ENCODE data around the gene LRRC56. TPM values are rescaled to one million over a fixed set of nuclear protein-coding genes. Genes with fewer than 3 reads are reported as not detected.

Gene LRRC56
- total and polyA plus RNA-seq, 2 of the 13 experiments (the other 11 are each of a cell fraction or from before 2014, with no cell fraction given) = 0.11 to 0.29 TPM

GRCh38 chr11:573146-573759 is 35.9 kb downstream of the LRRC56 start (continued):
- TF ChIP-seq BRD4 (CRISPR knock-in tag; IDR thresholded peaks at IDR 0.05) (no peak), MIXL1 (CRISPR knock-in tag; IDR thresholded peaks at IDR 0.05) (no peak), RERE (CRISPR knock-in tag; IDR thresholded peaks at IDR 0.05; ENCODE audit: low read depth) (no peak), HMGA1 (CRISPR knock-in tag; conservative IDR thresholded peaks at IDR 0.05) (no peak), RFX1 (IDR thresholded peaks at IDR 0.05) (no peak), TBP (CRISPR knock-in tag; IDR thresholded peaks at IDR 0.05) (no peak), ZBTB26 (CRISPR knock-in tag; IDR thresholded peaks at IDR 0.05; ENCODE audit: borderline replicate concordance) (no peak), DNMT3B (CRISPR knock-in tag; conservative IDR thresholded peaks at IDR 0.05) (no peak), ZNF800 (CRISPR knock-in tag; IDR thresholded peaks at IDR 0.05) (no peak), KDM6A (CRISPR knock-in tag; IDR thresholded peaks at IDR 0.05; ENCODE audit: low read depth) (no peak), SPEN (CRISPR knock-in tag; IDR thresholded peaks at IDR 0.05; ENCODE audit: low read depth) (0 out of 2 replicates have a peak, but pooled peaks have one; percentile 19), DRAP1 (CRISPR knock-in tag; IDR thresholded peaks at IDR 0.05) (no peak), TFDP1 (CRISPR knock-in tag; IDR thresholded peaks at IDR 0.05; ENCODE audit: borderline replicate concordance) (no peak), ZBTB4 (CRISPR knock-in tag; IDR thresholded peaks at IDR 0.05; ENCODE audit: borderline replicate concordance) (no peak), ZNF138 (CRISPR knock-in tag; IDR thresholded peaks at IDR 0.05; ENCODE audit: low read depth) (no peak), FOXP1 (IDR thresholded peaks at IDR 0.05) (no peak), FOXP1 (CRISPR knock-in tag; IDR thresholded peaks at IDR 0.05) (no peak)
